ENCODE measurements around the gene HGS. TPM values are rescaled to one million over a fixed set of nuclear protein-coding genes. Genes with fewer than 3 reads are reported as not detected.

Gene HGS
- total and polyA plus RNA-seq, 2 of the 13 experiments (the other 11 are each of a cell fraction or from before 2014, with no cell fraction given), result 73.3 to 78.1 TPM

DNA sequence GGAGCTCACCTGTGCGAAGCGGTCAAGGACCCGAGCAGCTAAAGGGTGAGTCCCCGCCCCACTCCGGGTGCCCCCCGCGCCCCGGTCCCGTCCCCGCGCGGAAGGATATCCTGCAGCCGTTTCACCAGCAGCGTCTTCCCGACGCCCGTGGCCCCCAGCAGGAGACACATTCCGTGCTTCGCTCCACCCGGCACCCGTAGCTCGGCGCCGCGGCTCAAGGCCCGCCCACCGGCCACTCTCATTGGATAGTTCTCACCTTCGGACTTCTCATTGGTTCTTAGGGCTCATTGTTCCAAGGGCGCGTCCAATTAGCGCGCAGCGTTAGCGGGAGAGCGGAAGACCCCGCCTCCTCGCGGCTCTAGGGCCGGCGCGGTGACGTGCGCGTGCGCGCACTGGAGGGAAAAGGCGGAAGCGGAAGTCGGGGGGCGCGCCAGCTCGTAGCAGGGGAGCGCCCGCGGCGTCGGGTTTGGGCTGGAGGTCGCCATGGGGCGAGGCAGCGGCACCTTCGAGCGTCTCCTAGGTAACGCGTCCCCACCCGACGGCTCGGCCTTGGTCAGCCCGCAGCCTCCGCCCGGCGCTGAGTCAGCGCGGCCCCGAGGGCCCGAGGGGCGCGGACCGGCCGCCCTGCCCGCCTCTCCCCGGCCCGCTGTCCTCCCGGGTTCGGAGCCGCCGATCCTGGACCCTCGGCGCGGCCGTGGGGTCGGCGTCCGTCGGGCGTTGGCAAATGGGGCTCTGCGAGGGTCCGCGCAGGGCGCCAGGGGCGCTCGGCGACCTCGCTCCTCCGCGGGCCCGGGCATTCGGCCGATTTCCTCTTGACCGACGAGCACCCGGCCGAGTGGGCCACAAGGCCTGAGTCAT is at the start of gene HGS, which contains the start of gene ARL16 (continued):
- TF ChIP-seq MLLT10 (CRISPR knock-in tag; IDR thresholded peaks at IDR 0.05), result no peak
- TF ChIP-seq ZFP91 (CRISPR knock-in tag; IDR thresholded peaks at IDR 0.05; ENCODE audit: borderline replicate concordance), result peak; percentile 86; the same call in 1 of the 2 replicates
- TF ChIP-seq MNT (IDR thresholded peaks at IDR 0.05), result peak; percentile 71
- TF ChIP-seq ZNF230 (CRISPR knock-in tag; IDR thresholded peaks at IDR 0.05), result peak; percentile 31
- no peak; the same call in 1 of the 2 replicates for TF ChIP-seq FLYWCH1 (CRISPR knock-in tag; IDR thresholded peaks at IDR 0.05)
- TF ChIP-seq ZNF225 (CRISPR knock-in tag; IDR thresholded peaks at IDR 0.05), result no peak; the same call in 1 of the 2 replicates
- TF ChIP-seq ZBTB3 (CRISPR knock-in tag; IDR thresholded peaks at IDR 0.05; ENCODE audit: borderline replicate concordance, low read depth), result 0 out of 2 replicates have a peak, but pooled peaks have one; percentile 49
- 0 out of 2 replicates have a peak, but pooled peaks have one; percentile 76 for TF ChIP-seq ZNF138 (CRISPR knock-in tag; IDR thresholded peaks at IDR 0.05; ENCODE audit: low read depth)
- peak; percentile 85 for TF ChIP-seq CREB1 (IDR thresholded peaks at IDR 0.05)
- TF ChIP-seq CREB1 (CRISPR knock-in tag; IDR thresholded peaks at IDR 0.05), result peak; percentile 87
- TF ChIP-seq, protein P1, sequence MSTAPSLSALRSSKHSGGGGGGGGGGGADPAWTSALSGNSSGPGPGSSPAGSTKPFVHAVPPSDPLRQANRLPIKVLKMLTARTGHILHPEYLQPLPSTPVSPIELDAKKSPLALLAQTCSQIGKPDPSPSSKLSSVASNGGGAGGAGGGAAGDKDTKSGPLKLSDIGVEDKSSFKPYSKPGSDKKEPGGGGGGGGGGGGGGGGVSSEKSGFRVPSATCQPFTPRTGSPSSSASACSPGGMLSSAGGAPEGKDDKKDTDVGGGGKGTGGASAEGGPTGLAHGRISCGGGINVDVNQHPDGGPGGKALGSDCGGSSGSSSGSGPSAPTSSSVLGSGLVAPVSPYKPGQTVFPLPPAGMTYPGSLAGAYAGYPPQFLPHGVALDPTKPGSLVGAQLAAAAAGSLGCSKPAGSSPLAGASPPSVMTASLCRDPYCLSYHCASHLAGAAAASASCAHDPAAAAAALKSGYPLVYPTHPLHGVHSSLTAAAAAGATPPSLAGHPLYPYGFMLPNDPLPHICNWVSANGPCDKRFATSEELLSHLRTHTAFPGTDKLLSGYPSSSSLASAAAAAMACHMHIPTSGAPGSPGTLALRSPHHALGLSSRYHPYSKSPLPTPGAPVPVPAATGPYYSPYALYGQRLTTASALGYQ (CRISPR knock-in tag; IDR thresholded peaks at IDR 0.05), result peak; percentile 62; the same call in 1 of the 2 replicates
- no peak for TF ChIP-seq ZNF101 (CRISPR knock-in tag; IDR thresholded peaks at IDR 0.05; ENCODE audit: borderline replicate concordance, low read depth)
- TF ChIP-seq HNRNPL (IDR thresholded peaks at IDR 0.05; ENCODE audit: low read depth, low read length), result 0 out of 2 replicates have a peak, but pooled peaks have one; percentile 54
- TF ChIP-seq, protein P2, sequence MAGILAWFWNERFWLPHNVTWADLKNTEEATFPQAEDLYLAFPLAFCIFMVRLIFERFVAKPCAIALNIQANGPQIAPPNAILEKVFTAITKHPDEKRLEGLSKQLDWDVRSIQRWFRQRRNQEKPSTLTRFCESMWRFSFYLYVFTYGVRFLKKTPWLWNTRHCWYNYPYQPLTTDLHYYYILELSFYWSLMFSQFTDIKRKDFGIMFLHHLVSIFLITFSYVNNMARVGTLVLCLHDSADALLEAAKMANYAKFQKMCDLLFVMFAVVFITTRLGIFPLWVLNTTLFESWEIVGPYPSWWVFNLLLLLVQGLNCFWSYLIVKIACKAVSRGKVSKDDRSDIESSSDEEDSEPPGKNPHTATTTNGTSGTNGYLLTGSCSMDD (CRISPR knock-in tag; IDR thresholded peaks at IDR 0.05), result no peak
- TF ChIP-seq SRSF9 (IDR thresholded peaks at IDR 0.05; ENCODE audit: borderline replicate concordance, insufficient read depth, low read depth, low read length, poor library complexity, severe bottlenecking), result no peak
- peak; percentile 43; the same call in 1 of the 2 replicates for TF ChIP-seq FOSL1 (CRISPR knock-in tag; IDR thresholded peaks at IDR 0.05; ENCODE audit: borderline replicate concordance)
- peak; percentile 53 for TF ChIP-seq ZNF205 (CRISPR knock-in tag; IDR thresholded peaks at IDR 0.05)
- peak; percentile 47; the same call in 1 of the 2 replicates for TF ChIP-seq TFAP4 (IDR thresholded peaks at IDR 0.05; ENCODE audit: borderline replicate concordance, low read depth)
- peak; percentile 50; the same call in 1 of the 2 replicates for TF ChIP-seq FOXC1 (CRISPR knock-in tag; IDR thresholded peaks at IDR 0.05; ENCODE audit: borderline replicate concordance)
